GM23248 (cell line): ENCODE measurements around the gene IBSP. TPM values are rescaled to one million over a fixed set of nuclear protein-coding genes. Genes with fewer than 3 reads are reported as not detected.
A peak's percentile ranks its signal among the peaks of the same experiment; 100 is the strongest.

ENCODE experiments used
- DNase-seq: peaks from one replicate; pipeline ENCODE4 v3.0.0-alpha.2; 2015
- H2AFZ ChIP-seq: fragments of 200-600 bp; sonication (generic); 2 replicates; pipeline ENCODE4 v1.6.1; 2016; ENCODE audit warnings: antibody characterized with exemption
- H3F3A ChIP-seq: fragments of 200-600 bp; sonication (generic); 2 replicates; pipeline ENCODE4 v1.6.1; 2016; ENCODE audit warnings: mild to moderate bottlenecking, antibody characterized with exemption, mixed run types; ENCODE audit not compliant: insufficient read depth
- H3K27ac ChIP-seq: fragments of 200-600 bp; sonication (generic); 2 replicates; pipeline ENCODE4 v1.5.1; 2016; ENCODE audit warnings: mild to moderate bottlenecking
- H3K27me3 ChIP-seq: fragments of 200-600 bp; sonication (generic); replicated peaks from 2 replicates; pipeline ENCODE4 v1.6.1; 2016; ENCODE audit warnings: mild to moderate bottlenecking; ENCODE audit not compliant: insufficient read depth
- H3K36me3 ChIP-seq: fragments of 200-600 bp; sonication (generic); 2 replicates; pipeline ENCODE4 v1.6.1; 2016; ENCODE audit warnings: low read depth, mild to moderate bottlenecking
- H3K4me1 ChIP-seq: fragments of 200-600 bp; sonication (generic); 2 replicates; pipeline ENCODE4 v1.6.1; 2016; ENCODE audit warnings: mild to moderate bottlenecking; ENCODE audit not compliant: insufficient read depth
- H3K4me2 ChIP-seq: fragments of 200-600 bp; sonication (generic); one replicate; pipeline ENCODE4 v1.6.1; 2016; ENCODE audit warnings: mild to moderate bottlenecking; ENCODE audit not compliant: unreplicated experiment
- H3K4me3 ChIP-seq: fragments of 200-600 bp; sonication (generic); 2 replicates; pipeline ENCODE4 v1.5.1; 2016; ENCODE audit warnings: mild to moderate bottlenecking
- H3K79me2 ChIP-seq: fragments of 200-600 bp; sonication (generic); 2 replicates; pipeline ENCODE4 v1.6.1; 2016; ENCODE audit warnings: mild to moderate bottlenecking; ENCODE audit not compliant: insufficient read depth
- H3K9ac ChIP-seq: fragments of 200-600 bp; sonication (generic); 2 replicates; pipeline ENCODE4 v1.6.1; 2016; ENCODE audit warnings: mild to moderate bottlenecking
- H3K9me2 ChIP-seq: fragments of 200-600 bp; sonication (generic); 2 replicates; pipeline ENCODE4 v1.6.1; 2016; ENCODE audit warnings: mixed run types, mild to moderate bottlenecking, moderate library complexity; ENCODE audit not compliant: insufficient read depth
- H3K9me3 ChIP-seq: fragments of 200-600 bp; sonication (generic); one replicate; pipeline ENCODE4 v1.6.1; 2017; ENCODE audit warnings: low read depth
- H4K20me1 ChIP-seq: fragments of 200-600 bp; sonication (generic); 2 replicates; pipeline ENCODE4 v1.6.0; 2016; ENCODE audit not compliant: insufficient read depth
- EZH2 ChIP-seq: fragments of 200-600 bp; sonication (generic); IDR thresholded peaks from 2 replicates; pipeline ENCODE4 v1.6.1; 2018; ENCODE audit warnings: antibody characterized with exemption, mild to moderate bottlenecking; ENCODE audit not compliant: insufficient read depth, poor library complexity, severe bottlenecking
- EZH2phosphoT487 ChIP-seq: fragments of 200-600 bp; sonication (generic); IDR thresholded peaks from 2 replicates; pipeline ENCODE4 v1.6.1; 2018; ENCODE audit warnings: antibody characterized with exemption, moderate library complexity, mild to moderate bottlenecking, low read depth; ENCODE audit not compliant: insufficient read depth
- WGBS, 2 experiments: methylation state at CpG; one replicate each; pipeline ENCODE4 v1.1.6; 2015 to 2017; ENCODE audit warnings: low lambda C conversion rate in 2 of 2, low coverage in 1 of 2; ENCODE audit errors: missing lambda C conversion rate in 2 of 2; 5-methylcytosine and 5-hydroxymethylcytosine counted together
- in situ Hi-C: fragments of 300-500 bp; cut with MboI; formaldehyde crosslinking; loops from 2 replicates; pipeline ENCODE4 v1.15.0; 2020
- polyA plus RNA-seq: library from polyadenylated mRNA; unstranded; fragments of >200 nt; fragmentation: Nextera tagmentation; extraction: Ambion mirVana; gene quantifications from 2 replicates; pipeline ENCODE4 v1.2.1, GENCODE V29; 2016
- total RNA-seq: library from RNA; depleted of rRNA; stranded (reverse); fragments of >200 nt; shearing (Covaris generic); gene quantifications from 2 replicates; pipeline ENCODE4 v1.2.3, GENCODE V29; 2014

The IBSP gene
- total and polyA plus RNA-seq, 2 experiments from 2014 or later, result not detected

GRCh38 chr4:87819281-87819919 is 20.0 kb downstream of the IBSP start:
- no peaks in the 10 kb centered on the region for H3K9me2 ChIP-seq
- WGBS, 2 experiments, result 49 to 52% methylated on average over 8 of the region's 8 CpGs
- H3K4me1 ChIP-seq, result peaks cover 24% of the 10 kb centered on the region
- peak overlapping the region; percentile 56 for H3K9ac ChIP-seq
- DNase-seq, result peak; percentile 79
- in situ Hi-C loops, result no loop called here
- H2AFZ ChIP-seq, result peak overlapping the region; percentile 95
- H3K27me3 ChIP-seq, result no peaks in the 10 kb centered on the region
- H3K36me3 ChIP-seq, result no peaks in the 10 kb centered on the region
- no peaks in the 10 kb centered on the region for H3K9me3 ChIP-seq
- TF ChIP-seq EZH2 (no peak), EZH2phosphoT487 (no peak)
- peaks cover 9% of the 10 kb centered on the region; the same call in 1 of the 2 replicates for H3F3A ChIP-seq
- no peaks in the 10 kb centered on the region for H3K79me2 ChIP-seq
- no peaks in the 10 kb centered on the region for H4K20me1 ChIP-seq
- H3K4me2 ChIP-seq, result peak overlapping the region; percentile 44
- peak overlapping the region; percentile 53 for H3K27ac ChIP-seq
- H3K4me3 ChIP-seq, result no peak overlapping the region

DNA sequence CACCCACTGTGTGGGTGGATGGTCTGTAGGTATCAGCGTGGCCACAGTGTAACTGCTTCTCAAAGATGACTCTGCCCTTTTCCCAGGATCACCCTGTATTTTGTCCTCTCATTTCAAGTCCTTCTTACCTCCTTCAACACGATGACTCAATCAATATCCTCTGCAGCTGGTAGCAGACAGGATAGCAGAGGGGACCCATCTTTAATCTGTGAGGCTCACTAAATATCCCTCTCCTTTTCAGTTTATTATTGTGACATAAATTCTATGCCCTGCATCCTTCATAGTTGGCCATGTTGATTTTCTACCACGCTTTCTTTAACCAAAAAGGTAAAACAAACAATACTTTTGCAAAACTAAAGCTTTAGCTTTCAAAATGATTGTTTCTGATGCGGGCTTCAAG is 23.8 kb downstream of the IBSP start:
- no peak overlapping the region for H3K4me2 ChIP-seq
- H3K27me3 ChIP-seq, result no peaks in the 10 kb centered on the region
- no peaks in the 10 kb centered on the region for H3K9me3 ChIP-seq
- H3K27ac ChIP-seq, result peak overlapping the region; percentile 28; the same call in 1 of the 2 replicates
- H4K20me1 ChIP-seq, result no peaks in the 10 kb centered on the region
- no peaks in the 10 kb centered on the region for H3K36me3 ChIP-seq
- peaks cover 9% of the 10 kb centered on the region; the same call in 1 of the 2 replicates for H3F3A ChIP-seq
- H3K9me2 ChIP-seq, result no peaks in the 10 kb centered on the region
- DNase-seq, result no peak
- in situ Hi-C loops, result no loop called here
- no peak overlapping the region for H3K9ac ChIP-seq
- H3K79me2 ChIP-seq, result no peaks in the 10 kb centered on the region
- H2AFZ ChIP-seq, result peak overlapping the region; percentile 63
- peaks cover 24% of the 10 kb centered on the region for H3K4me1 ChIP-seq
- TF ChIP-seq EZH2phosphoT487 (no peak), EZH2 (no peak)
- no peak overlapping the region for H3K4me3 ChIP-seq
- 46 to 50% methylated on average over 4 of the region's 4 CpGs for WGBS, 2 experiments

- Histone ChIP-seq H4K20me1 (no peaks in the 10 kb centered on the region), H3K9me2 (no peaks in the 10 kb centered on the region), H3K4me1 (peaks cover 22% of the 10 kb centered on the region), H2AFZ (peak overlapping the region; percentile 63), H3K4me2 (no peak overlapping the region), H3K36me3 (no peaks in the 10 kb centered on the region), H3K4me3 (no peak overlapping the region), H3K79me2 (no peaks in the 10 kb centered on the region), H3K9me3 (no peaks in the 10 kb centered on the region), H3K9ac (no peak overlapping the region), H3F3A (peaks cover 9% of the 10 kb centered on the region; the same call in 1 of the 2 replicates), H3K27me3 (no peaks in the 10 kb centered on the region), H3K27ac (no peak overlapping the region)
- in situ Hi-C loops, result no loop called here
- no peak for DNase-seq
- 74 to 84% methylated on average over 1 of the region's 1 CpG for WGBS, 2 experiments
- TF ChIP-seq EZH2phosphoT487, result no peak
- no peak for TF ChIP-seq EZH2
These were observed 24.4 kb downstream of the IBSP start for GRCh38 chr4:87823724-87824123.

DNA sequence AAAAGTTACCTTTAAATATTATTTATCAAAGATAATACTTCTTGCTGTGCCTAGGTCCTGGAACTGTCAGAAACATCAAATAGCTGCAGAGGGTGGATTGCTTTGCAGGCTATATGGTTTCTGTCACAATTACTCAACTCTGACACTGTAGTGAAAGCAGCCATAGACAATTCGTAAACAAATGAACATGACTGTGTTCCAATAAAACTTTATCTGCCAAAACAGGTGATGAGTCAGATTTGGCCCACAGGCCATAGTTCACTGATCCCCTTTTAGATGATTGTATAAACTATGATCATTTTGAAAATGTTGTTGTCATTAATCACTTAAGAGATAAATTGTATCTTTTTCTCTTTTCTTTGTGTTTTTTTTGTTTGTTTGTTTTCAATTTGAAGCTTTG is 25.0 kb downstream of the IBSP start:
- Histone ChIP-seq H3K4me1 (peaks cover 16% of the 10 kb centered on the region), H3K9me2 (no peaks in the 10 kb centered on the region), H3K27ac (no peak overlapping the region), H3K36me3 (no peaks in the 10 kb centered on the region), H3K4me3 (no peak overlapping the region), H3K4me2 (no peak overlapping the region), H4K20me1 (no peaks in the 10 kb centered on the region), H3F3A (peaks cover 9% of the 10 kb centered on the region; the same call in 1 of the 2 replicates), H3K9ac (no peak overlapping the region), H3K27me3 (no peaks in the 10 kb centered on the region), H2AFZ (no peak overlapping the region), H3K79me2 (no peaks in the 10 kb centered on the region), H3K9me3 (no peaks in the 10 kb centered on the region)
- no peak for DNase-seq
- TF ChIP-seq EZH2phosphoT487, result no peak
- no peak for TF ChIP-seq EZH2
- in situ Hi-C loops, result no loop called here
- WGBS, 2 experiments, result 19 to 27% methylated on average over 1 of the region's 1 CpG
